DND-41 (cell line): ENCODE measurements around the gene MDP1.

ENCODE experiments used
- ATAC-seq: fragments of 200-7000 bp; cut with Tn5 transposase; 3 replicates; pipeline ENCODE4 v1.9.1; 2021; ENCODE audit warnings: low read depth; ENCODE audit not compliant: insufficient read depth
- DNase-seq: peaks from one replicate; pipeline ENCODE4 v3.0.0-alpha.2; 2020
- H2AFZ ChIP-seq: 2 replicates; pipeline ENCODE4 v1.6.0; 2012; ENCODE audit warnings: low read depth, low read length
- H3K27ac ChIP-seq: 2 replicates; pipeline ENCODE4 v1.5.1; 2012; ENCODE audit warnings: low read length, inconsistent platforms
- H3K27me3 ChIP-seq: fragments of 200-600 bp; sonication (generic); 2 replicates; pipeline ENCODE4 v1.6.0; 2012; ENCODE audit warnings: low read length, mild to moderate bottlenecking, inconsistent platforms; ENCODE audit not compliant: insufficient read depth, poor library complexity
- H3K36me3 ChIP-seq: 2 replicates; pipeline ENCODE4 v1.5.1; 2012; ENCODE audit warnings: low read length, inconsistent platforms; ENCODE audit not compliant: insufficient read depth
- H3K4me1 ChIP-seq: 2 replicates; pipeline ENCODE4 v1.5.1; 2012; ENCODE audit warnings: mild to moderate bottlenecking, low read length; ENCODE audit not compliant: insufficient read depth
- H3K4me2 ChIP-seq: 2 replicates; pipeline ENCODE4 v1.6.0; 2012; ENCODE audit warnings: mild to moderate bottlenecking, moderate library complexity, low read length, inconsistent platforms; ENCODE audit not compliant: insufficient read depth
- H3K4me3 ChIP-seq, 2 experiments: fragments of 200-600 bp in 1 of 2; shearing (Covaris generic) in 1 of 2; 2 replicates each; pipeline ENCODE4 v1.5.1; 2012 to 2016; ENCODE audit warnings: inconsistent platforms in 2 of 2, low read length in 2 of 2, mild to moderate bottlenecking in 2 of 2, low read depth in 1 of 2, moderate library complexity in 1 of 2
- H3K79me2 ChIP-seq: 2 replicates; pipeline ENCODE4 v1.6.0; 2012; ENCODE audit warnings: low read length, inconsistent platforms; ENCODE audit not compliant: insufficient read depth
- H3K9ac ChIP-seq: 2 replicates; pipeline ENCODE4 v1.6.0; 2012; ENCODE audit warnings: low read depth, mild to moderate bottlenecking, inconsistent platforms, low read length, moderate library complexity
- H3K9me3 ChIP-seq: 2 replicates; pipeline ENCODE4 v1.5.1; 2012; ENCODE audit warnings: low read length, moderate library complexity, mild to moderate bottlenecking, inconsistent platforms; ENCODE audit not compliant: insufficient read depth, severe bottlenecking
- H4K20me1 ChIP-seq: 2 replicates; pipeline ENCODE4 v1.6.0; 2012; ENCODE audit warnings: low read length; ENCODE audit not compliant: insufficient read depth
- CTCF ChIP-seq: IDR thresholded peaks from 2 replicates; pipeline ENCODE4 v1.5.1; 2012; ENCODE audit warnings: borderline replicate concordance, low read length, moderate library complexity, mild to moderate bottlenecking; ENCODE audit not compliant: poor library complexity, severe bottlenecking; ENCODE audit errors: extremely low read depth
- EZH2 ChIP-seq: IDR thresholded peaks from 3 replicates; pipeline ENCODE4 v1.6.1; 2012; ENCODE audit warnings: borderline replicate concordance, low read depth, mild to moderate bottlenecking, moderate library complexity, low read length, inconsistent platforms; ENCODE audit not compliant: severe bottlenecking

Gene MDP1

GRCh38 chr14:24260780-24261157 is 44.9 kb upstream of the MDP1 start:
- Histone ChIP-seq H3K9me3 (no peaks in the 10 kb centered on the region), H3K36me3 (no peaks in the 10 kb centered on the region), H3K27me3 (no peaks in the 10 kb centered on the region), H3K4me1 (no peaks in the 10 kb centered on the region), H2AFZ (no peak overlapping the region), H3K9ac (no peak overlapping the region), H3K4me3 (no peak overlapping the region), H3K4me2 (no peak overlapping the region), H3K79me2 (no peaks in the 10 kb centered on the region), H3K27ac (no peak overlapping the region), H4K20me1 (no peaks in the 10 kb centered on the region)
- no peak for ATAC-seq
- TF ChIP-seq CTCF (no peak), EZH2 (no peak)
- no peak for DNase-seq

- no peak overlapping the region for H3K4me3 ChIP-seq
- no peak overlapping the region for H3K27ac ChIP-seq
- DNase-seq = no peak
Measured at GRCh38 chr14:24260026-24260779, 44.3 kb upstream of the MDP1 start.

GRCh38 chr14:24259282-24260025 is 43.6 kb upstream of the MDP1 start:
- Histone ChIP-seq H3K36me3 (no peaks in the 10 kb centered on the region), H3K4me2 (no peak overlapping the region), H3K4me3 (no peak overlapping the region), H3K9me3 (no peaks in the 10 kb centered on the region), H2AFZ (no peak overlapping the region), H3K27me3 (no peaks in the 10 kb centered on the region), H3K4me1 (no peaks in the 10 kb centered on the region), H3K9ac (no peak overlapping the region), H3K27ac (no peak overlapping the region), H3K79me2 (no peaks in the 10 kb centered on the region), H4K20me1 (no peaks in the 10 kb centered on the region)
- no peak for TF ChIP-seq EZH2
- ATAC-seq (no peak), DNase-seq (no peak)

More at GRCh38 chr14:24260026-24260779, 44.3 kb upstream of the MDP1 start:
- TF ChIP-seq EZH2 (no peak), CTCF (no peak)
- H3K9me3 ChIP-seq = no peaks in the 10 kb centered on the region
- no peaks in the 10 kb centered on the region for H3K36me3 ChIP-seq
- H3K4me2 ChIP-seq = no peak overlapping the region
- no peak overlapping the region for H2AFZ ChIP-seq
- H3K4me1 ChIP-seq = no peaks in the 10 kb centered on the region
- no peak overlapping the region for H3K9ac ChIP-seq
- H3K27me3 ChIP-seq = no peaks in the 10 kb centered on the region
- no peaks in the 10 kb centered on the region for H3K79me2 ChIP-seq
- H4K20me1 ChIP-seq = no peaks in the 10 kb centered on the region
- ATAC-seq = no peak
